ENCODE measurements around the gene KCNK3. TPM values are rescaled to one million over a fixed set of nuclear protein-coding genes. Genes with fewer than 3 reads are reported as not detected.

The KCNK3 gene
- total RNA-seq, 2 experiments from 2014 or later = not detected

- H3K4me3 ChIP-seq (ENCODE audit: low read depth, low read length, poor library complexity, severe bottlenecking) = peak overlapping the region; percentile 84
- no peaks in the 10 kb centered on the region for H3K36me3 ChIP-seq (ENCODE audit: insufficient read depth, low read length)
- peaks cover 11% of the 10 kb centered on the region for H3K4me1 ChIP-seq (ENCODE audit: insufficient read depth, low read length, poor library complexity, severe bottlenecking)
- intact Hi-C loops (cut with micrococcal nuclease; ENCODE audit: unreplicated experiment) = loop anchor here (2.0 kb wide), 1 partner anchor 20 kb away; no protein-coding TSS in a partner anchor
- DNase-seq (ENCODE audit: low spot score) = no peak
- no peak overlapping the region for H3K27ac ChIP-seq (ENCODE audit: low read depth, low read length, poor library complexity, severe bottlenecking)
- peak overlapping the region; percentile 59; the same call in 1 of the 2 replicates for H2AFZ ChIP-seq (ENCODE audit: low read length)
- TSS peak; percentile 51 for BruUV-seq (replicated peaks)
- TF ChIP-seq EZH2phosphoT487 (IDR thresholded peaks at IDR 0.05; ENCODE audit: borderline replicate concordance, low read depth, low read length) = no peak
- TF ChIP-seq CTCF (conservative IDR thresholded peaks at IDR 0.05; ENCODE audit: low read length) = no peak
- H3K9me3 ChIP-seq (ENCODE audit: low read length) = no peaks in the 10 kb centered on the region
- H3K79me2 ChIP-seq (ENCODE audit: insufficient read depth, low read depth, low read length) = peaks cover 3% of the 10 kb centered on the region; the same call in 1 of the 2 replicates
- no peaks in the 10 kb centered on the region for H4K20me1 ChIP-seq (ENCODE audit: insufficient read depth, low read length)
- POLR2A ChIA-PET = interaction anchor here (0.6 to 1.8 kb wide), 3 partner anchors 9 to 430 kb away, joined by 3 to 6 read pairs (median 4); no protein-coding TSS in a partner anchor
- H3K4me2 ChIP-seq (ENCODE audit: low read length) = peak overlapping the region; percentile 83
- CTCF ChIA-PET (ENCODE audit: unreplicated experiment) = no interaction called here
- no peaks in the 10 kb centered on the region for H3K9me2 ChIP-seq (ENCODE audit: insufficient read depth, low read length)
Observed at GRCh38 chr2:26764906-26765305, 72.4 kb downstream of the KCNK3 start.

GRCh38 chr2:26765475-26766200 is 73.1 kb downstream of the KCNK3 start:
- Histone ChIP-seq H4K20me1 (ENCODE audit: insufficient read depth, low read length) (no peaks in the 10 kb centered on the region), H3K4me2 (ENCODE audit: low read length) (peak overlapping the region; percentile 83), H3K4me1 (ENCODE audit: insufficient read depth, low read length, poor library complexity, severe bottlenecking) (peaks cover 11% of the 10 kb centered on the region), H3K9me2 (ENCODE audit: insufficient read depth, low read length) (no peaks in the 10 kb centered on the region), H3K36me3 (ENCODE audit: insufficient read depth, low read length) (no peaks in the 10 kb centered on the region), H3K79me2 (ENCODE audit: insufficient read depth, low read depth, low read length) (peaks cover 3% of the 10 kb centered on the region; the same call in 1 of the 2 replicates), H3K9me3 (ENCODE audit: low read length) (no peaks in the 10 kb centered on the region), H3K27ac (ENCODE audit: low read depth, low read length, poor library complexity, severe bottlenecking) (no peak overlapping the region), H2AFZ (ENCODE audit: low read length) (no peak overlapping the region), H3K4me3 (ENCODE audit: low read depth, low read length, poor library complexity, severe bottlenecking) (peak overlapping the region; percentile 84)
- BruUV-seq (replicated peaks) = no TSS peak
- CTCF ChIA-PET (ENCODE audit: unreplicated experiment) = no interaction called here
- intact Hi-C loops (cut with micrococcal nuclease; ENCODE audit: unreplicated experiment) = loop anchor here (2.0 kb wide), 1 partner anchor 19 kb away; no protein-coding TSS in a partner anchor
- no peak for TF ChIP-seq CTCF (conservative IDR thresholded peaks at IDR 0.05; ENCODE audit: low read length)
- TF ChIP-seq EZH2phosphoT487 (IDR thresholded peaks at IDR 0.05; ENCODE audit: borderline replicate concordance, low read depth, low read length) = no peak
- POLR2A ChIA-PET = interaction anchor here (0.6 to 1.8 kb wide), 3 partner anchors 10 to 430 kb away, joined by 3 to 6 read pairs (median 4); no protein-coding TSS in a partner anchor
- no peak for DNase-seq (ENCODE audit: low spot score)

GRCh38 chr2:26767129-26767528 is 74.6 kb downstream of the KCNK3 start:
- Histone ChIP-seq H3K36me3 (ENCODE audit: insufficient read depth, low read length) (no peaks in the 10 kb centered on the region), H3K9me2 (ENCODE audit: insufficient read depth, low read length) (no peaks in the 10 kb centered on the region), H2AFZ (ENCODE audit: low read length) (no peak overlapping the region), H3K9me3 (ENCODE audit: low read length) (no peaks in the 10 kb centered on the region), H3K4me1 (ENCODE audit: insufficient read depth, low read length, poor library complexity, severe bottlenecking) (peaks cover 11% of the 10 kb centered on the region), H3K4me3 (ENCODE audit: low read depth, low read length, poor library complexity, severe bottlenecking) (no peak overlapping the region), H3K27ac (ENCODE audit: low read depth, low read length, poor library complexity, severe bottlenecking) (no peak overlapping the region), H4K20me1 (ENCODE audit: insufficient read depth, low read length) (no peaks in the 10 kb centered on the region), H3K79me2 (ENCODE audit: insufficient read depth, low read depth, low read length) (peaks cover 3% of the 10 kb centered on the region; the same call in 1 of the 2 replicates), H3K4me2 (ENCODE audit: low read length) (no peak overlapping the region)
- POLR2A ChIA-PET = no interaction called here
- TF ChIP-seq EZH2phosphoT487 (IDR thresholded peaks at IDR 0.05; ENCODE audit: borderline replicate concordance, low read depth, low read length) (no peak), CTCF (conservative IDR thresholded peaks at IDR 0.05; ENCODE audit: low read length) (no peak)
- DNase-seq (ENCODE audit: low spot score) = no peak
- BruUV-seq (replicated peaks) = no TSS peak
- CTCF ChIA-PET (ENCODE audit: unreplicated experiment) = no interaction called here
- intact Hi-C loops (cut with micrococcal nuclease; ENCODE audit: unreplicated experiment) = no loop called here
